Astrocyte of the hippocampus (primary cell): ENCODE measurements around the gene SPRY1.
A peak's percentile ranks its signal among the peaks of the same experiment; 100 is the strongest.

ENCODE experiments used
- DNase-seq: peaks from one replicate; pipeline ENCODE4 v3.0.0; 2011; ENCODE audit warnings: low read depth, low spot score

The SPRY1 gene

GRCh38 chr4:123409334-123409733, 12.7 kb downstream of the SPRY1 start:
- no peak for DNase-seq

DNA sequence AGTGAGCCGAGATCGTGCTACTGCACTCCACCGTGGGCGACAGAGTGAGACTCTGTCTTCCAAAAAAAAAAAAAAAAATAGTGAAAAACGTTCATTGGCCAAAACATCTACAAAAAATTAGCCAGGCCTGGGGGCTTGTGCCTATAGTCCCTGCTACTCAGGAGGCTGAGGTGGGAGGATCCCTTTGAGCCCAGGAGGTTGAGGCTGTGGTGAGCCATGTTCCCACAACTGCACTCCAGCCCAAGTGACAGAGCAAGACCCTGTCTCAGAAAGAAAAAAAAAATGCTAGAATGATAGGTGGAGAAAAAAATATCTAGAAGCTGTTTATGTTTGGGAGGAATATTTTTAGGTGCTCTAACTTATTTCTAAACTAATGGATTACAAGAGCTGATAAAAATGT, 14.9 kb downstream of the SPRY1 start:
- no peak for DNase-seq

- DNase-seq, result no peak
These were observed 15.5 kb downstream of the SPRY1 start for GRCh38 chr4:123412091-123412505.

DNA sequence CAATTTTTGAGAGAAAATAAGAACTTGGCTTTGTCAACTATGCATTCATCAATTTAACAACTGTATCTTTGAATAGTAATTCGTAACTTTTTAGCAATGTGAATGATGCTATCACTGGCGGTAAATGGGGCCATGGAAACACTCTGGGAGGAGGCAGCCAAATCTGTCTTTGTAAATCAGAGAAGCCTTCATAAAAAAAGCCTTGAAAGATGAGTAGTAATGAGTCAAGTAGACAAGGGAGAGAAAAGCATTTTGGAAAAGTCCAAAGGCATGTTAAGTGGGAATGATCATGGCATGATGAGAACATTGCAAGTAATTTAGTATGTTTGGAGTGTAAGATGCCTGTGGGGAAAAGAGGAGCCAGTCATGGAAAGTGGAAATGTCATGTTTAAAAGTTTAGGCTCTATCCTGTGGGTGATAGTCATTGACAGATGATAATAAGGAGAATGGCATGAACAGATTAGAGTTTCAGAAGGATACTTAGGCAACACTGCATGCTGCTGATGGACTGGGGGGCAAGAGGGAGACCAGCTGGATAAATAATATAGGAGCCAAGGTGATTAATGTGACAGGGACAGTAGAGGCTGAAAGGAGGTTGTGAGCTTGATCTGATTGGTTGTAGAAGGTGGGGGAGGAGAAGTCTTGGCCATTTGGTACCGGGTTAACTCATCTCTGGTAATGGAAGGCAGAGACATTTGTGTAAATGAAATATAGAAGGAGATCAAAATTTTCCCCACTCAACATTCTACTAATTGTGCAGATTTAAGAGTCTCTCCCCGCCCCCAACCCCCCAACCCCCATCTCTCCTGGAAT, 16.3 kb downstream of the SPRY1 start:
- DNase-seq, result no peak

DNA sequence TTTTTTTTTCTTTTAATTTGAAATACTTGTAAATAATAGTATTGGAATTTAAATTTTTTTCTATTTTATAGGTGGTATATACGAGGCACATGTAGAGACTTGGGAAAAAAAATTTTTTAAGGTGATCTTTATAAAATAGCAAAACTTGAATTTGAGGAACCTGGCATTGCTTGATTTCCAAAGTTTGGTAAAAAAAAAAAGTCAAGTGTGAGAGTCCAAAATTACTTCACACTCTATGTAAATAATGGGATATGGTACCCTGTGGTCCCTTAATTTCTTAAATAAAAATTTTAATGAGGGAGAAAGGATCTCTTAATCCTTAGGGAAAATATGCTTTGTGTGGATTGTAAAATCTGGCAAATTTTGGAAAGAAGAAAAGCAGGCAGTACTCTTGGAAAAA, 19.0 kb downstream of the SPRY1 start:
- no peak for DNase-seq

GRCh38 chr4:123415977-123416376, 19.4 kb downstream of the SPRY1 start:
- peak; percentile 62 for DNase-seq

- DNase-seq, result peak; percentile 32
These were observed 21.2 kb downstream of the SPRY1 start for GRCh38 chr4:123417813-123418212.

- peak; percentile 95 for DNase-seq
These were observed 21.8 kb downstream of the SPRY1 start for GRCh38 chr4:123418351-123418931.

- DNase-seq, result no peak
These were observed 23.5 kb downstream of the SPRY1 start for GRCh38 chr4:123419885-123420755.

DNA sequence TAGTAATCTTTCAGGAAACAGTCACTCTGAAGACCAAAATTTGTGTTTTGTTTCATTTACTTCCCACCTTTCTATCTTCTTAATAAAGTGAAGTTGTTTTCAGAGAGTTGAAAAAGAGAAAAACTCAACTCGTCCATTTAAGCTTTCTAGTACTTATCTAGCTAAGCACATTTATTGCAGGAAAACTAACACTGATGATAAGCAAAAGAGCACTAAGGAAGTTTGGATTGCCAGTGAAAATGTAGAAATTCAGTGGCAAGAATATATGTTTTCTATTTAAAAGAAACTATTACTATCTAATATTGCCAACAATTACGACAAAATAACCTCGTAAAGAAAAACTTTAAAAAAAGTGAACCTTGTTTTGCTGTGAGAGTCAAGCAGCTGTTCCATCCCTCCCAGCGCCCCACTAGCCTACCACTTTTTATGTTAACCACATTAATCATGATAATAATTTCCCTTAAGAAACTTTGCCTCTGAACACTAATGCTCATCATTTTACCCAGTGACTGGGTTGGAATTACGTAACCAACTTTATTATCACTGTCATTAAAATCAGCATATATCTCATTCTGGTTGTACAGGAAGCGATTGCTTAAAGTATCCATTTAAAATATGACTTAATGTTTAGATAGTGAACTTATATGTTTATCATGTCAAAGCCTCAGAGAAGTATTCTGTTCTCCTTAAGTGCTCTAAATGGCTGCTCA, 24.8 kb downstream of the SPRY1 start:
- no peak for DNase-seq

GRCh38 chr4:123421937-123422781, 25.6 kb downstream of the SPRY1 start:
- DNase-seq, result no peak

- no peak for DNase-seq
These were observed 27.2 kb downstream of the SPRY1 start for GRCh38 chr4:123423819-123424218.

DNA sequence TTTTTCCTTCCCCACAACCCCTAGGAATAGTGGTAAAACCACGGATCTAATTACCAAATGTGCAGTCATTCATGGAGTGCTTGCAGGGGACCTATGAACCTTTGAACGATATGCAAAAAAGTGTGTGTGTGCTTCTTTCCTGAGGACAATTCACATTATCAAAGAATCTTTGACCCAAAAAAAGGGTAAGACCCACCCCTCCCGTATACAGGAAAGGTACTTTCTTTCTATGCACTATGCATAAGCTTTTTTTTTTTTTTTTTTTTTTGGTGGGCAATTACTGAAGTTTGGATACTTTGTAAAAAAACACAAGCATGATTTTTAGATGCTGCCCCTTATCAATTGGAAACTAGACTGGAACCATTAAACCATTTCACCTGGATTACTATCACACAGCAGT, 31.4 kb downstream of the SPRY1 start:
- no peak for DNase-seq

GRCh38 chr4:123430031-123430430, 33.4 kb downstream of the SPRY1 start:
- no peak for DNase-seq

- DNase-seq, result no peak
These were observed 33.9 kb downstream of the SPRY1 start for GRCh38 chr4:123430501-123430900.

- no peak for DNase-seq
These were observed 37.0 kb downstream of the SPRY1 start for GRCh38 chr4:123433573-123433972.

DNA sequence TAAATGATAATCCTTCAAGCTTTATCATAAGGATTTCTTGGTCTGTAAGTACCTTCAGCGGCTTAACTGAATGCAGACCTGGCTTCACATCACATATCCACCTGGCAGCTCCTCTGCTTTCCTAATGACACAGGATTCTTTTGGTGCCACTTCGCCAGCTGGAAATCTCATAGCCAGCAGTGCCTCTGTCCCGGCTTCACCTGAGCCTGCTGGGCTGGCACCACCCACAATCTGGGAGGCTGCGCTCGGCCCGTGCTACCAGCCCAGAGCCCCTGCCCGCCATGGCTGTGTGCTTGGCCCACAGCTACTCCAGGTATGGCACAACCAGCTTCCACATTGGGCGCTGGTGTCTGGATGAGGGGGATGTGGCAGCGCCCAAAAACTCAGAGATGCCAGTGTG, 37.4 kb downstream of the SPRY1 start:
- DNase-seq, result no peak

- DNase-seq, result no peak
These were observed 38.9 kb downstream of the SPRY1 start for GRCh38 chr4:123435246-123436113.

GRCh38 chr4:123438031-123438430, 41.4 kb downstream of the SPRY1 start:
- DNase-seq, result peak; percentile 26
